ENCODE results near the gene SLC5A3.
A peak's percentile ranks its signal among the peaks of the same experiment; 100 is the strongest.

SLC5A3 gene

DNA sequence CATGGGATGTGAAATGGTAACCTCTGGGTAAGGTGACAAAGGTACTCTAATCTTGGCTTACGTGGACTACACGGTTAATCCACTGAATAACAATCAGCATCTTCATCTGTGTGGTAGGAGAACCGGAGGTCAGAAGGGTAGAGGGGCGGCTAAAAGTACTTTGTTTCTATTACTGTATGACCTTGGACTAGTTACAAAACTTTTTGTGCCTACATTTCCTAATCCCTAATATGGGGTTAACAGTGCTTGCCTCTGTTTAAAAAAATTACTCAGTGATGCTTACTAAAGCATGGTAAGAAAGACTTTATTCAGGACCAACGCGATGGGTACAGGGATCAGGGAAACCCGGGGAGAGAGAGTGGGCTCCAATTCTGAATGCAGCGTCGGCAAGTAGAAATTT is 1.7 kb upstream of the SLC5A3 start:
- no peak for DNase-seq (ENCODE audit: low read depth)

DNA sequence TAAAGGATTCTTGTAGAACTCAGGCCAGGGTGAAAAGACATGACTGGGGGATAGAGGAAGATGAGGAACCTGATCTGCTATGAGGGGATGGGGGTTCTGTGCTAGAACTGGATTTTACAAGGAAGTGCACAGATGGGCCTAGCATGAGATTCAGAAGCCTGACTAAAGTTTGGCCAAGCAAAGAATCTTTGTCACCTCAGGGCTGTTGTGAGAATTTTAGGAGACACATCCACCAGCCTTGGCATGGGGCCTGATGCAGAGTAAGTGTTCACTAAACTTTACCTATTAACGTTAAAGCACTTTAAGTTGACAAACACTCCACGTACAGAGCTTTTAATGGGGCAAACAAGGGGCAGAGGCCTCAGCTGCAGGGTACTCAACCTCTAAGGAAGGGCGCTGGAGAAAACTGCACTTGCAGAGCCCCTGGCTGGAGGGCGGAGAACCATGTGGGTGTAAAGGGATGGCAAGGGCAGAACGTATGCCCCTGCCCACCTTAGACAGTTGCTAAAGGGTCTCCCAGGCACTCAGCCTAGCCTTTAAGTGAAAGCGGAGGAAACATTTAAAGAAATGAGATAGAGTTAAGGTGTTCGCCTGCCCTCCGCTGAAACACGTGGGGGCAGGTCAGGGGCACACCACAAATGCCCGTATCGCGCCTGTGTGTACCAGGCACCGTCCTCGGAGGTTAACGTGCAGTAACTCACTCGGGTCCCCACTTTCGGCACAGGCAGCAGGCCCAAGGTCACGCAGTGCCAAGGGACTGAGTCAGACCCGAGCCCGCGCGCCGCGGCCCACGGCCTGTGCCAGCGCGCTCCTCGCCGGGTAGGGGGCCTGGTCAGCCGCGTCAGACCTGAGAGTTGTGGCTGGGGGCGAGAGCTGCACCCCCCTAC is 990 bp upstream of the SLC5A3 start:
- peak; percentile 37 for DNase-seq (ENCODE audit: low read depth)

GRCh38 chr21:34073749-34074282 is 438 bp downstream of the SLC5A3 start:
- peak; percentile 37 for DNase-seq (ENCODE audit: low read depth)

DNA sequence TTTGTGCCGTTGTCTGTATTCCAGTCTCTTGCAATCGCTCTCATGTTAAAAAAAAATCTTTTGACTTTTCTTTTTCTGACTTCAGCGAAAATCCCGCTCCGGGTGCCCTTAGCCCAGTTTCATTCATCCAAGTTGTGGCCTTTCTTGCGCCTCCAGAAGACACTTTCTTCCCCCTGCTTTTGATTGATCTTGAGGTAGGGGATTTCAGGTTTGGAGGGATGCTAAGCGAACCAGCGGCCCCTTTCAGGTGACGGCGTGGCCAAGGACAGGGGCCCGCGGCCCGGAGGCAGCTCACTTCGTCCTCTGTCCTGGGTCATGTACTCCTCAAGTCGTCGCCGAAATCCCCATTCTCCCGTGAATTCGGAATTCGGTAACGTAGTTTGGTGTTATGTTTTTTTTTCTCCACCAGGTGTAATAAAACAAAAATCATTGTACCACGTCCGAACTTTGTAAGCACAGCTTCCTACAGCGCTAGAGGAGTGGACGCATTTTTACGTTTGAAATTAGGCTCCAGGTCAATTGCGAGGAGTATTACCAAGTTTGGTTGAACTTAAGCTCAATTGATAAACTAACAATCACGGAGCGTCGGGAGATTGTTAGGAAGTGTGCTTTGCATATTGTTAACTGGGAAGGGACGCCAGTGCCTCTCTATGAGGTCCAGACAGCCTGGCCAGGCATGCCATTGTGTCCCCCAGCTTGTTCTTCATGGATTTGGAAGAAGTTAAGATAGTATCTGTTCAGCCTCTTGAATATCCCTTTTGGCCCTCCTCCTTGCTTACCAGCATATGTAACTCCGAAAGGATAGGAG is 1.1 kb downstream of the SLC5A3 start:
- peak; percentile 24 for DNase-seq (ENCODE audit: low read depth)

- DNase-seq (ENCODE audit: low read depth): no peak
Observed at GRCh38 chr21:34075091-34075425, 1.7 kb downstream of the SLC5A3 start.

DNA sequence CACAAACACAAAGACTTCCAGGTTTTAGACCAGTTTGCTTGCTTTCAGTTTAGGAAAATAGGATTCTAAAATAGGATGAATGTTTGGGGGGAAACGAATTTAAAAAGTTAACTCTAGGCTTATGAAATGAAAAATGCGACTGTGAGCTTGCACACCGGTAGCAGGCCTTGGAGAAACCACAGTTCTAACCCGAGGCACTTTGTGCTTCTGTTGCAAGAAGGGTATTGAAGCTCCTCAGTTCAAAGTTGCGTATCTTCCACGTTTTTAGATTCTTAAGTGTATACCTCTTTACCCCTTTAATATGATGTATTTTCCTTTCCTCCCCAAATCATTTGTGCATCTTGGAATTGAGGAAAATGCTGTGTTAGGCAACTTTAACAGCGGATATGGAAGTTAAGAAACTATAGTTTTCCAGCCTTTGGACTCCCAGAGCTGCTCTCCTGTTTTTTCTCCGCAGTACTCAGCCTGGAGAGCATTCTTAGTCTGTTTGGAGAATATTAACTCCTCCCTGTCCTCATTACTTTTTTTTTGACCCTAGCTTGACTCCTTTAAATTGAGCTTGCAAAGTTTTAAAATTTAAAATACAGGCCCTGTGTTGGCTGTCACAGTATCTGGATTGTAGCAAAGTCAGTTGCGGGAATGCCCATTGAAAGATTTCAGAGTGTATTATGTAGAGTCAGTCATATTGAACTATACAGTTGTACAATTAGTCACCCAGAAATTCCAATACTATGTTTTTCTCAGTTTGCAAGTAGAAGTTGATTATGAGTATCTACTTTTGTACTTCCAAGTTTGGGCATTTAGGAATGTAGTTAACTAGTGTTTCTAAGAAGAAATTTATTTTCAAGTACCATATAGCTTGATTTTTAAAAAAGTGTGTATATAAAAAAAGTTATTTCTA is 2.6 kb downstream of the SLC5A3 start:
- no peak for DNase-seq (ENCODE audit: low read depth)

GRCh38 chr21:34076835-34077234 is 3.5 kb downstream of the SLC5A3 start:
- no peak for DNase-seq (ENCODE audit: low read depth)

- no peak for DNase-seq (ENCODE audit: low read depth)
Observed at GRCh38 chr21:34077888-34078287, 4.5 kb downstream of the SLC5A3 start.

DNA sequence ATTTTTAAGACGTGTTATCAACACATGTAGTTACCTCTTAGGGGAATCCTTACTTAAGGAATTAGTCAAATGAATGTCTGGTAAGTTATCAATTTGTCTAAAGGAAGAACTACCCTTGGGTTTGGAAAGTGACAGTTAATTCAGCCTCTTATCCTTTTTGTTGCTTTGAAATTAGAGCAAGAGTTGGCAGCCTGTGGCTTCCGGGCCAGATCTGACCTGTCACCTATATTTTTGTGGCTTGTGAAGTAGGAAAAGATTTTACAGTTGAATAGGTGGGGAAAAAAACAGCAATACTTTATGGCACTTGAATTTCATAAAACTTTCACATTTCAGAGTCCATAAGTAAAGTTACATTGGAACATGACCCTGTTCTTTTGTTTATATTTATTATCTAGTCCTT is 5.5 kb downstream of the SLC5A3 start:
- no peak for DNase-seq (ENCODE audit: low read depth)

DNA sequence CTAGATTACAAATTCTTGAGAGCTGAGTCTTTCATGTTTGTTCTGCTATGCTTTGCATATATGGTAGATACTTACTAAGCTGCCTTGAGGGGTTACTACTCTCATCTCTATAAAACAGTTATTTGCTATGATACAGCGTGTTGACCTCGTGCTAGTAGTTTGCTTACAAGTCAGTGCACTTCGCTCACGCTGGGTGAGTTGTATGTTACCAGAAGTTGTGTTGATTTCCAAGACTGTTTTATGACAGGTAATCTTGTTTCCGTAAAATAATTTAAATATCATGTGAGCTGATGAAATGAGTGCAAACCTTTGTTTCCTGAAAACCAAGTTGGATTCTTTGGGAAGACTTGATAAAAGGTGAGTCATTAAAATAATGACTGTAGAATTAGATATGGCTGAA is 7.3 kb downstream of the SLC5A3 start:
- DNase-seq (ENCODE audit: low read depth): no peak

- no peak for DNase-seq (ENCODE audit: low read depth)
Observed at GRCh38 chr21:34082769-34083168, 9.4 kb downstream of the SLC5A3 start.

DNA sequence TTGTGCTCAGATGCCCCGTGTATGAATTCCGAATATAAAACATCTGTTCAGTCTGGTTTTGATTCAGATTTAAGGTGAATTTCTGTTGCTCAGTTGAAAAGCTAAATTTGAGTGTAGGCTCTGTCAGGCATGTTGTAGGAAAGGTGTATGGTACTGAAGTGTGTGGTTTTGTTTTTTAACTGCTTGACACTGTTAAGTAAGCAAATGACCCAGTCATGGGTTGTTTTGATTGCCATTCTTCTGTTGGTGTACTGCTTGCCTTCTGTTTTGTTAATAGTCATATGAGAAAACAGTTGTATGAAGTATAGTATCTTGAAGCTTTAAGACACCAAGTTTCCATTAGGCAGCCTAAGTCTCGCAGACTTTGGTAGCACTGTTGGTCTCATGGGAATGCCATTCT is 10.0 kb downstream of the SLC5A3 start:
- DNase-seq (ENCODE audit: low read depth): no peak

DNA sequence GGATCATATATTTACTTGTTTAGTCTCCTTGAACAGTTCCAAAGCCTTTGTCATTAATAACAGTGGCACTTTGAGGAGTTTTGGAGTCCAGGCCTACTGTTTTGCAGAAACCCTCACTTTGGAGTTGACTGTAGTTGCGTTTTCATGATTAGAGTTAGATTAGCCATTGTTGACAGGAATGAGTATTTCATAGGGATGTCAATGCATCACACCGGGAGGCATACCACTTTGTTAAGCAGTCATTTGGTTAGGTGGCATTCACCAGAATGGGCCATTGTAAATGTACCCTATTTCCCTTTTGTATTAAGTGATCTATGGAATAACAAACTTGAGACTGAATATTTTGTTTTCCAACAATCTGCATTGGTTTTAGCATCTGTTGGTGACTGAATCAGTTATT is 11.8 kb downstream of the SLC5A3 start:
- no peak for DNase-seq (ENCODE audit: low read depth)

DNA sequence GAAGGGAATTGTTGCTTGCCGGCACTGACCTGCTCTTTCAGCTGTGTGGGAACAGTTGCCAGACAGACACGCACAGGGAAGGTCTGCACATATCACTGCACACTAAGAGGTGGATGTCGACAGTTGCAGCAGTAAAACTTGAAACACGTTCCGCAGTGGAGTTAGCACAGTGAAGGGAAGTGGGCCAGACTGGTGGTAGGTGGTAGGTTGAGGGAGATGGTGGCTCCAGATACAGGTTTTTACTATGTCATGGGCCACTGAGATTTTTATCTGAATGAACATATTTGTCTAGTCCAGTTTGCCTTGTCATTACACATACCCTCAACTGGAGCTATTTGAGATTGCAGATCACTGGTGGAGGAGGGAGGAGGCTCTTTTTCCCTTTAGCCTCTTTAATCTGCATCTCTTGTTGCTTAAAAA is 13.5 kb downstream of the SLC5A3 start:
- no peak for DNase-seq (ENCODE audit: low read depth)

GRCh38 chr21:34088752-34089151 is 15.4 kb downstream of the SLC5A3 start:
- no peak for DNase-seq (ENCODE audit: low read depth)

GRCh38 chr21:34091032-34091431 is 17.7 kb downstream of the SLC5A3 start:
- no peak for DNase-seq (ENCODE audit: low read depth)

DNA sequence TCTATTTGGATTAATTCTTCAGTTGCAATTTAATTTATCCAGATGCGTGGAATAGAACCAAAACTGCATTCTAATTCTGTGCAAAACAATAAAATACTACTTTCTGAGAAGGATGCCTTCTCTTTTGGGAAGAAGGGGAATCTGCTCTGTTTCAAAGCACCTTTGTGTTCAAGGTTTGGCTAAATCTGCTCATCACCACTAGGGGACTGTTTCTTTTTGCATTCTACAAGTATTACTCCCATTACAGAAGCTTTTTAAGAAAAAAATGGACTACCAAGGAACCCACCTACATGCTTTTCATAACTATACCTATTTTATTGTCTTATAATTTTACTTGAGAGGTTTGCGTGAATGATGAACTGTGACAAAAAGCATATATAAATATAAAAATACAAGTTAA is 18.2 kb downstream of the SLC5A3 start:
- peak; percentile 32 for DNase-seq (ENCODE audit: low read depth)

GRCh38 chr21:34092262-34092921 is 19.0 kb downstream of the SLC5A3 start:
- no peak for DNase-seq (ENCODE audit: low read depth)

DNA sequence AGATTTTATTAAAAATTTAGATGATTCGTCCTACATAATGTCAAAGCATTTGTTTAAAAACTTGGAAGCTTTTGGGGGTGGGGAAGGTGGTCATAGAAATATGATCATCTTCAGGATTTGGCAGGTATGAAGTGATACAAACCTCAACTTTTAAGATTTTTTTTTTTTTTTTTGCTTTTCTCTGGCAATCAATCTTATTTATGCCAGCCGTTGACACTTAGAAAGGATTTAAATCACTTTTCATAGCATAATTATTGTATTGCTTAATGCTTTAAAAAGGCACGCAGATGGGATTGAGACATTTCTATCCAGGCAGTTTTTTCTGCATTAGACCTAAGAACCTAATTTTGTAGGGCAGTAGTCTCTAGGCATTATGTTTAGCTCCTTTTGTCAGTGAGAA is 19.7 kb downstream of the SLC5A3 start:
- no peak for DNase-seq (ENCODE audit: low read depth)

GRCh38 chr21:34094949-34095348 is 21.6 kb downstream of the SLC5A3 start:
- no peak for DNase-seq (ENCODE audit: low read depth)

DNA sequence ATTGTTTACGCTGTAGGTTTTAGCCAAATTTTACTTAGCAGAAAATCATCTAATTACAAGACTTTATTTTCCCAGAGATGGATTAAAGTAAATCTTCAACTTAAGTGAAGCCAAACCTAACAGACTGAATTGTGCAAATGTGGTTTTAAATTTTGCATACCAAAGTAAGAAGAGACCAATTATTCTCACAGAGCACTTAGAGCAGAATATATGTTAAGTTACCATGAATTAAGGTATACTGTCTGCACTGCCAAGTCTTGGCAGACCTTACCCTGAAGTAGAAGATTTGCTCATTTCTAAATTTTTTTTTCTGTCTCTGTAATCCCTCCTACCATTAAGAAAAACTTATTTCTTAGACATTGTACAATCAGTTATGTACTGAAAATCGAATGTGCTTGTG is 24.1 kb downstream of the SLC5A3 start:
- DNase-seq (ENCODE audit: low read depth): no peak

DNA sequence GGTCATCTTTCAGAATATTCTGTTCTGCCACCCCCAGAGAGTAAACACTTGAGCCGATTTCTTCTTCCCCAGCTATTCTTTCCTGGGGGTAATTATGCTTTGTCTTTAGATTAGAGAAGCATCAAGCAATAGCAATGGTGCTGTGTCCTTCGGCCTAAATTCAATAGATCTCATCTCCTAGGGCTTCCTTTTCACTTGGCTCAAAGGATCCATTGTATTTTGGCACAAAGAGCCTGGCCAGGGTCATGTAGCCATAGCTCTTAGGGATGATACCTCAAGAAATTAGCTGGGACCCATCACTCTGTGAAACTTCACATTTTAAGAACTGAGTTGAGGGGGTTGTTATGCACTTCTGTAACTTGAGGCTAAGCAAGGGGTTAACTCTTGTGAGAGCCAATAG is 27.0 kb downstream of the SLC5A3 start:
- no peak for DNase-seq (ENCODE audit: low read depth)
